NCI-H2196 (cell line): Measurements from ENCODE around the gene FAF1.
A peak's percentile ranks its signal among the peaks of the same experiment; 100 is the strongest.

Experiments used
- DNase-seq: peaks from one replicate; lab custom pipeline; 2025; ENCODE audit not compliant: unreplicated experiment; lab: John Stamatoyannopoulos, UW

The FAF1 gene

DNA sequence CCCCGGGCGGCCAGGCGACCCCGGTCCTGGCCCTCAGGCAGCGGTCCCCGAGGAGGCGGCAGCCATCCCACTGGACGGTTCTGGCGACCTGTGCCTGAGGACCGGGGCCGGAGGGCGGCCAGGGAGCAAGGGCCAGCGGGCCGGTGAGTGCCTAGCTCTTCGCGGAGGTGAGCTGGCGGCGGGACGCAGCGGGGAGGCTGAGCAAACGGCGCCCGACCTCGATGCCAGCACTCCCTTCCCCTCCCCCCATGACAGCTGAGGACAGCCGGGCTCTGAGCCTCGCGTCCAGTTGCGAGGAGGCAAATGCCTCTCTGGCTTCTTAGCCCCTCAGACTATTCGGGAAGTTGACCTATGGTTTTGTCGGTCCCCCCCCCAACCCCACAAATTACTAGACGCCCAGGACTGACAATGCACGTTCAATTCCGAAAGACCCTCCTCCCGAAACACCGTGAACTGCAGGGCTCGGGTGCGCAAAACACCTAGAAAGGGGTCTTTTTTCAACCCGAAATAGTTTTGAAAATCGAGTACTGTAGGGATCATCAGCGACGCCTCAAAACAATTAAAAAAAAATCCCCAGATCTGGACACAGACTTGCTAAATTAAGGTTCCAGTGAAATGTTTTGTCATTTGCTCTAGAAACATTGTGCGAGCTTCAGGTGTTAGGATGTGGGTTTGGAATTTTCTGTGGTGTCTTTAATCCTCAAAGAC lies 18.2 kb upstream of the FAF1 start:
- DNase-seq = peak; percentile 81

DNA sequence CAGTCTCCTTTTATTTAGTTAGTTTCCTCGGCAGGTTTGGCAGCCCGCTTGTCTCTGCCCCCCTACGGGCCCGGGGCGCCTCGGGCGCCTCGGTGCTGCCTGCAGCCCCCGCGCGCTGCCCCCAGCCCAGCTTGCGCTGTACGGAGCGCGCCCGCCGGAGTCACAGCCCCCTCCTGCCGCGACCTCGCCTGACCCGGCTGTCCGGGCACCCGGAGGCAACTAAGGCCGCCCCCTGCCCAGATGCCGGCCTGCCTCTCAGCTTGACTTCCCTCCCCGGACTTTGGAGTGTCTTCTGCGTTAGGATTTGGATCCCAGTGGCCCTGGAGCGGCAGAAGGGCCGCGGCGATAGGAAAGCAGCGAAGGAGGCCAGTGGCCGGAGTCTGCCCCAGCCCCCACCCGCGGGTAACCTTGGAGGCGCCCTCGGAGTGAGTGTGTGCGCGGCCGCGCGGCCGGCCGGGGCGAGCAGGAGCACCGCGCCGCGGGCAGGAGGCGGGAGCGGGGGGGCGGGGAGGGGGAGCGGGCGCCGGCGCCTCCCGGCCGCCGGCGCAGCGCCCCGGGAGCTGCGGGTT lies 17.6 kb upstream of the FAF1 start:
- DNase-seq = peak; percentile 64

DNA sequence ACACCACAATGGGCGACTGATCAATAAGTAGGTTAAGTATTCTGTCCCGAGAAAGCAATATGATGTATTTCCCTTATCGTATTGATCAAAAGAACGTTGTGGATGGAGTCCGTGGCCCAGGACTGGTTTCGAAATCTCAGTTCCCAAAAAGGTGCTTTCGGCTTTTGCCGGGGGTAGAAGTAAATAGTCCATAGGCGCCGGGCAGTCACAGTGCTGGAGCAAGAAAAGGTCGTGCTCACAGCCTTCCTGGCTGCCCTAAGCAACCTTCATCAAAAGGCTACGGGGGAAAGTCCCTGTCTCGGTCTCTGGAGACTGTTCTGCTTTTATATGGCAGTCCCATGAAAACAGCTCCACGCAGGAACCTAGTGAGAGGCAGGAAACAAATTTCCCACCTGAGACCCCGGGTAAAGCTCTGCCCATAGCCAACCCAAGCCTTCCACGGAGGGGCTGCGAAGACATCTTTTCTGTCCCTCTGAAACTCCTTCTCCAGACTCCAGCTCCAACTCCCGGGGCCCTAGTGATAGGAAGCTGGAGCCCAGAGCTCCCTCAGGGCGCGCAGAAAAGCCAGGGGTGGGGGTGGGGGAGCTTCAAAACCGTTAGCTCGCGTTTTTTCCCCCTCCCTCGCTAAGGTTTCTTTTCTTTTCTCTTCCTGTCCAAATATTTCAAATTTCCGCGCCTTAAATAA lies 17.0 kb upstream of the FAF1 start:
- peak; percentile 81 for DNase-seq

DNA sequence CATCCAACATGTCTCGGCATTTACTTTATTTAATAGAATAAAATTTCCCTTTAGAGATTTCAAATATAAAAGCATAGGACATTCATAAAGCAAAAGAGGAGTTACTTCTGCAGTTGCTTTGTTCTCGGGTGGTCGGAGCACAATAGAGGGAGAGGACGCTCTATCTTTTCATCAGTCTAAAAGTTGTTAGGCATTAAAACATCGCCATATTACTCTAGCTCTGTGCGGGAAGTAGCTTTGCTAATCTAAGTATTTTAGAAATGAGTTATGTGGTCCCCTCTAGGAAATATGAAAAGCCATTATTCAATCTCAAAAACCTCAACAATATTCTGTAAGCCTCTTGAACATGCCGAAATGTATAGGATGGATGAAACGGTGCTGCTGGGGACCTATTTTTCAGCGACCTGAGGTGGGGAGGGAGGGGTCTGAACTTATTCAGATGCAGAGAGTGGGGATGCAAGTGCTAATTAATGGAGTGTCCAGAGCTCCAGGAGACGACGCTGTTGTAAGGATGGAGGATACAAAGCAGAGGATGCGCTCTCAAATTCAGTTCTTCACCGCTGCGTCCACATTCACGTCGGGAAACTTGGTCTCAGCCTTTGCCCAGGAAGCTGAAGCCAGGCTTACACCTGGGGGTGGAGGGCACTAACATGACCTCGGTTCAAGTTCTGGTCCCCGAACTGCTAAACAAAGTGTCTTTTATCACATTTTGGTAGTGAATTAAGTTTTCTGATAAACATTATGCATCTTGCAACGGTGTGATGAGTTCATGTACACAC lies 16.2 kb upstream of the FAF1 start:
- no peak for DNase-seq

DNA sequence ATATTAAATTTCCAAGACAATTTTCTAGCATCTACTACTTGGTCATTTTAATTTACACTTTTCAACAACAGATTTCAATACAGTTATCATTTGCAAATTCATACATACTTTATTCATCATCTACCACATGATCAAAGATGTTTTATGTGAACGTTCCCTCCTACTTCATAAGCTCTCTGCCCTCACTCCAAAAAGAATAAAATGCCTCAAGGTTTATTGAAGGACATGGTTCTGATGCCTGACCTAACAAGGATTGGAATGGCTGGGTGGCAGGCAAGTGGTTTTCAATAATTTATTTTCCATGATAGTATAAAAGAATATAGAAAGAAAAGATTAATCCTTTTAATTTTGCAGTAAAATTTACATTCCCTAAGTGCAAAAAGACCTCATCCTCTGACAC lies 15.4 kb upstream of the FAF1 start:
- DNase-seq = no peak

DNA sequence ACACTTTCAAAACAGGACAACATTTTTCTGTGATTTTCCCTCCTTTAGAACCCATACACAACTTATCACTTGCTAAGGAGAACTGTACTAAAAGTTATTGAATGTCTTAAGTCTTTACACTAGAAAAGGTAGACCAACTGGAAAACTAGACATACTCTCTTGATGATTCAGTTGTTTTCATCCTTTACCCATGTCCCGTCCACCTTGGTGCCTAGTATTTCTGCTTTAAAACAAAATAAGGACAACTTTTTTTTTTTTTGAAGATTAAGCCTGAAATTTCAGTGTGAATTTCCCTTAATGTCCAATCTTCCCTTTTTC lies 14.5 kb upstream of the FAF1 start:
- no peak for DNase-seq

DNA sequence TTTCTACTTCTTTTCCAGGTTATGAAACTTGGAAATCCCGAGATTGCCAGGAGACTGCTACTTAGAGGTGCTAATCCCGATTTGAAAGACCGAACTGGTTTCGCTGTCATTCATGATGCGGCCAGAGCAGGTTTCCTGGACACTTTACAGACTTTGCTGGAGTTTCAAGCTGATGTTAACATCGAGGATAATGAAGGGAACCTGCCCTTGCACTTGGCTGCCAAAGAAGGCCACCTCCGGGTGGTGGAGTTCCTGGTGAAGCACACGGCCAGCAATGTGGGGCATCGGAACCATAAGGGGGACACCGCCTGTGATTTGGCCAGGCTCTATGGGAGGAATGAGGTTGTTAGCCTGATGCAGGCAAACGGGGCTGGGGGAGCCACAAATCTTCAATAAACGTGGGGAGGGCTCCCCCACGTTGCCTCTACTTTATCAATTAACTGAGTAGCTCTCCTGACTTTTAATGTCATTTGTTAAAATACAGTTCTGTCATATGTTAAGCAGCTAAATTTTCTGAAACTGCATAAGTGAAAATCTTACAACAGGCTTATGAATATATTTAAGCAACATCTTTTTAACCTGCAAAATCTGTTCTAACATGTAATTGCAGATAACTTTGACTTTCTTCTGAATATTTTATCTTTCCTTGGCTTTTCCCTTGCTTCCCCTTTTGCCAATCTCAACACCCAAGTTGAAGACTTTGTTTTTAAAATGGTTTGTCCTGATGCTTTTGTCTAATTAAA lies 14.0 kb upstream of the FAF1 start:
- no peak for DNase-seq

DNA sequence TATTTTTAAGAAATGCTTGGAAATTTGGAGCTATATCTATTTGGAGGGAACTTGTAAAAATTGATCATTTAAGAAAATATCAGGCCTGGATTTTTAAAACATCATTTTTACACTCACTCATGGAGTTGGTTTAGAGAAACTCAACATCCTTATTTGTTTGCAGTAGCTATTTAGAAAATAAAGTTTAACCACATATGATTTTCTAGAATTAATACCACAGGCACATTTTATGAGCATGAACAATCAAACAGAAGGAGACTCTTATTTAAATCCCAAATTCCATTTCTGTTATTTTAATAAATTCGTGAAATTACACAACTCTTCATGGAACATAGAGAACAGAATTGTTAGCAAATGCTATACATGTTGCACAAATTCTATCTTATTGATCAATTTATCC lies 13.2 kb upstream of the FAF1 start:
- DNase-seq = no peak

DNA sequence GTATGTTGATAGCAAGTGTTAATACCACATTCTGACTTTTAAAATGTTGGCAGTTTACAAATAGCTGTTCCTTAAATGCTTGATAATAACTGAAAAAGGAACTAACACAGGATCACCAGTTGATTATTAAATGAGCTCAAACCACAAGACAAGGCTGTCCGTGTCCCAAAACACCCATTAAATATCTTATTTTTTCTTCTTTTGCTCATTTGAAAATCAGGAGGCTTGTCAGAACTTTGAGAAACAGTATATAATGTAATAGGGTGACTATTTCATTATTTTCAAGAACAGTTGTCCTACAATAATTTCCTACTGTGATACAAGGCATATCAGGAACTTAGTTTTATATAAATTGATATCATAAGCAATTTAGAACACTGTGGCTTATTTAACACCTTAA lies 12.7 kb upstream of the FAF1 start:
- DNase-seq = no peak

DNA sequence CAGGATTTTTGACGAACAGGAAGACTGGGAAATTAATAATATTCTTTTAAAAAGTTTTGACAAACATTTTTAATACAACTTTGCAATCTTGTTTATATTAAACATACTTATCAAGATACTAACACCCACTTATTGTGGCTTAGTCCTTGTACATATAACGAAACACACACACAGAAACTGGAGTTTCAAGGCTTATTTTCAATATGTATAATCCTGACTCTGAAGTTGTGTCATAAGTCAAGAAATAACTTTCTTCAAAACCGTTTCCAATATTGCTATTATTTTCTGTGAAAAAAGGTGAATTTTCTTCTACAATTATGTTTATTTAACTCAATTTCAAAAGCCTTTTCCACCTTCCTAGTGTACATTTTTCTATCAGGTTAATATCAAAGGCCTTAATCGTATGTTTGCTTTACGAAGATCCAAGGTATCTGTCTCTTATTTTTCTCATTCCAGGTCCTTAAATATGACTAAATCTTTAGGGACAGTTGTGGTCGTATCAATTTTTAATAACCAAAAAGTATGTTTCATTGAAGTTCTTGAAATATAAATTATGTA lies 11.8 kb upstream of the FAF1 start:
- no peak for DNase-seq

DNA sequence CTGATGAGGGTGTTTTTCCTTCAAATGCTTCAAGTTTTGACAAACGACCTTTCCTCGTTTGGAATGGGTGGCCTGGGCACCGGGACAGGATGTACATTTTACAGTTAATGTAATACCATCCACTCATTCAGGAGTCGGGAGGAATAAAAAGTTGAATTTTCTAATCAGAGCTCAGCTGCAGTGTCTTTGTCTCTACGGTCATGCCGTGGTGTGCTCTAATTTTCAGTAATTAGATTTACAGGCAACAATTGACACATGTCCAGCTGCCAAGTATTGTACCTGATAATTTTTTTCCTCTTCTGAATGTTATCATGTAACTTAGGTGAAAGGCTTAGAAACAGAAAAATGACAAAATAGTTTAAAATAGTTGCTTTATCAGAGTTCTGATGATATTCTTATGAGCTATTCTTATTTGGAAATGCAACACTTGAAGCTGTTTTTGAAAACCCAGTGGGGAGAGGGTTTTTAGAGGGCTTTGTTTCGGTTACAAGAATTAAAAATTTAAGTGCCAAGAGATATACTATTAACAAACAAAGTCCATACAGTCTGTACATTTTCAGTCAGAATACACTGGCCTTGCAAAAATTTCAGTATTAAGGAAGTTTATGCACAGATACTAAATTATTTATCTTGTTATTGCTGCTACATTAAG lies 11.0 kb upstream of the FAF1 start:
- DNase-seq = no peak

DNA sequence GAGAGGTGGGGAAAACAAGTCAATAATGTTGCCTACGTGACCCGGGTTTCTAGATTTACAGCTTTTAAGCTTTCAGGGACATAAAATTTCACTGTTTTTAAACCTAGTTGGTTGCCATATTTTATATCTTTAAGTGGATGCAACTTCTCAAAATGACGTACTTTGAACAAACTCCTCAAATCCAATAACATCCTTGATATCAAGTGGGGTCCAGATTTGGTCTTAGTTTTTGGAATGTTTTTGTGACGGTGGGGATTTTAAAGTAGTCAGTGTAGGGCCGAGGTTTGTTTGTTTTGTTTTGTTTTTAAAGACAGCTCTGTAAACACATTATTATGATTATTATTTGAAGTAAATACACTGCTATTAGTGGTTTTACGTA lies 10.4 kb upstream of the FAF1 start:
- no peak for DNase-seq

DNA sequence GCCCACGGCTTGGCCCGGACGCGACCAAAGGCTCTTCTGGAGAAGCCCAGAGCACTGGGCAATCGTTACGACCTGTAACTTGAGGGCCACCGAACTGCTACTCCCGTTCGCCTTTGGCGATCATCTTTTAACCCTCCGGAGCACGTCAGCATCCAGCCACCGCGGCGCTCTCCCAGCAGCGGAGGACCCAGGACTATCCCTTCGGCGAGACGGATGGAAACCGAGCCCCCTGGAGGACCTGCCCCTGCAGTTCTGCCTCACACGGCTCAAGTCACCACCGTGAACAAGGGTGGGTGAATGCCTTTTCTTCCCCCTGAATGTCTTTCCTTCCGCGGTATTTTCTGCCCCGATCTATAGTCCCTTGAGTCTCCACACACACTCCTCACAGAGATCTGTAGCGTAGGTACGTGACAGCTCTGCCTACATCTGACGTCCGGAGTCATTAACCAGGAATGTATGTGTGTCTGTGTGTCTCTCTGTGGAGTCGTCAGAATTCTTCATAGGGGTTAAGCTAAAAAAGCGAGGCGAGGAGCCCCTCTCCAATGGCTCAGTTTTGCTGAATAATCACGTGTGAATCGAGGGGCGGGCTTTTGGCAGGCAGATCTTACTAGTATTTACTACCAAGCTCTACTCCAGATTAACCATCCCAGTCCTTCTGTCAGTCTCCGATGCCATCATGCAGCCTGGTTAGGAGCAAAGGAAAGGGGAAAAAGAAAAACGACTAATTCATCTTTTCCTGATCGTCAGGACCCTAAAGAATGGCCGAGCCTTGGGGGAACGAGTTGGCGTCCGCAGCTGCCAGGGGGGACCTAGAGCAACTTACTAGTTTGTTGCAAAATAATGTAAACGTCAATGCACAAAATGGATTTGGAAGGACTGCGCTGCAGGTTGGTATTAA lies 9.8 kb upstream of the FAF1 start, which contains the start of gene CDKN2C:
Gene CDKN2C, plus strand, starts transcription at position 635 of the 898 bp plus-strand sequence. Its CDS starts 124 bp downstream, at position 759.
- peak; percentile 75 for DNase-seq

DNA sequence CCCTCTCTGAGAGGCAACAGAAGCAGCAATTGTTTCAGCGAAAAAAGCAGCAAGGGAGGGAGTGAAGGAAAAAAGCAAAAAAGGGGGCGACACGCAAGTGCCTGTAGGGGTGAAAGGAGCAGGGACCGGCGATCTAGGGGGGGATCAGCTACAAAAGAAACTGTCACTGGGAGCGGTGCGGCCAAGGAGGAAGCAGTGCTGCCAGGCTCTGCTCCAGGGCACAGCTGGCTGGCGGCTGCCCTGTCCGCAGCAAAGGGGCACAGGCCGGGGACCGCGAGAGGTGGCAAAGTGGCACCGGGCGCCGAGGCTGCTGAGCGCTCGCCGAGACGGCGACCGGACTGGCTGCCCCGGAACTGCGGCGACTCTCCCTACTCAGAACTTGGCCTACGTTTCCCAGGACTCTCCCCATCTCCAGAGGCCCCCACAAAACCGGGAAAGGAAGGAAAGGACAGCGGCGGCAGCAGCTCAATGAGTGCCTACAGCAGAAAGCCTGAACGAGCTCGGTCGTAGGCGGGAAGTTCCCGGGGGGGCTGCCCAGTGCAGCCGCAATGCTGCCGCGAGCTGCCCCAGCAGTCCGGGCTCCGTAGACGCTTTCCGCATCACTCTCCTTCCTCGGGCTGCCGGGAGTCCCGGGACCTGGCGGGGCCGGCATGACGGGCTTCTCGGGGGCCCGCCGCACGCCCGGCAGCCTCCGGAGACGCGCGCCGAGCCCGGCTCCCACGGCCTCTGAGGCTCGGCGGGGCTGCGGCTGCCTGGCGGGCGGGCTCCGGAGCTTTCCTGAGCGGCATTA lies 8.9 kb upstream of the FAF1 start:
- DNase-seq = no peak

DNA sequence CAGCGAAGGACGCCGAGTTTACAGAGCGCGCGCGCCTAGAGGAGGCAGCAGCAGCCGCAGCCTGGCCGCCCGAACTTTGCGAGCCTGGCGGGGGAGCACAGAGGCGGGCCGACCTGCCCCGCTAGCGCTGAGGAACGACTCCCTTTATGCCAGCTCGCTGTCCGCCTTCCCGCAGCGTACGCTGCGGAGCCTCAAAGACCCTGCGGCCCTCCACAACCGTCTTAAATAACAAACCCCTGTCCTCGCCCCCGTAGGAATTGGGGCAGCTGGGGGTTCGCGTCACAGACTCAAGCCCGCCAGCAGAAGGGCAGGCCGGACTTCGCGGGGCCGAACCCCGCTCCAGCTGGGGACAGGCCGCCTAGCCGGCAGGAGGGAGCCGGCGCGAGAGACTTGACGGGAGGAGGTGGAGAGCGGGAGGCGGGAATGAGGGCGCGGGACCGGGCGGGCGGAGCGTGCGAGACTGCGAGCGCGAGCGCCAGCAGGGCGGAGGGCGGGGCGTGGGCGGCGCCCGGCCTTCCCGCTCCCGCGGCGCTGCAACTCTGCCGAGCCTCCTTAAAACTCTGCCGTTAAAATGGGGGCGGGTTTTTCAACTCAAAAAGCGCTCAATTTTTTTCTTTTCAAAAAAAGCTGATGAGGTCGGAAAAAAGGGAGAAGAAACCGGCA lies 8.2 kb upstream of the FAF1 start:
- DNase-seq = peak; percentile 94

DNA sequence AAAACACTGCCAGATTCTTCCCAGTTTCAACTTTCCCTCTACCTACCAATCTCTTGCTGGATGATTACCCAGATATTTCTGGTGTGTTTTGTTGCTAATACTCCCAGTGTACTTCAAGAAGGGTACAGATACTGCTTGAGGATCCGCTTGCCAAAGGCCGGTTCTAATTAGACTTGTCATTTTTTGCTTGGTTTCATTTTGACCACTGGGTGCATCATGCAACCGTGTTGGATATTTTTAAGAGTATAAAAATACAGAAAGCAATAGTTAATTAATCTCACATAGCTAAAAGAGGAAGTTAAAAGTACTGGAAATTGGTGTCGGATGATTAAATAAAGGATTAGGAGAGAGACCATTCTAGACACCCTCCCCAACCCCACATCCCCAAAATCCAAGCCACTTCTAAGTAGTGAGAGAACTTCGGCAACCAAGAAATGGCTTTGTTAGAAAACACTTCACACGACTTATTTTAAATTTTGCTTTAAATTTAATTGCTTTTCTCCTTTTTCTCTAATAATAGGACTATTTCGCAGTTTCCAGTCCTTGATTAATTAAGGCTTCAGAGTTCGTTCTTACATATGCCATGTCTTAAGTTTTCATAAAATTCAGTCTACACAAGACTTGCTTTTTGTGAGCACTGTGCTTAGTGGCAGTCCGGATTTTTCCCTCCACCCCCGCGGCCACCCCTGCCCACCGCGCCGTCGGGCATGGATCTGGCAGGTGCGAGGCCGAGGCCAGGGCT lies 7.5 kb upstream of the FAF1 start:
- peak; percentile 55 for DNase-seq

DNA sequence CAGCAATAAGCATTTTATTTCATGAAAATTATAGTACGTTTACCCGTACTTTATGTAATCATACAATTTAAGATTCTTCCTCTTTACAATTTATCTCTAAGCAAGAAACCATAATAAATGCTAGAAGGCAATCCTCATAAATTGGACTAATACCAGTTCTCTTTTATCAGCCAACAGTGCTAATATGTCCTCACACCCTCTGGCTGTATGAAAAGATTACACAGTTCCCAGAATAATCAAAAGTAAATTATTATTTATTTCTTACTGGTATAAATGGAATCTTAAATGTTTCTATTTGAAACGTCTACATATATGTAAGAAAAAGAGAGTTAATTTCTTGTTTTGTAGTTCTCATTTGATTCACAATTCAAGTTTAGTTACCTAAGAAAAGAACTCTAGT lies 6.9 kb upstream of the FAF1 start:
- no peak for DNase-seq
